Lower leg skin (tissue), 4 donors: ENCODE measurements around the gene FEN1. TPM values are rescaled to one million over a fixed set of nuclear protein-coding genes. Genes with fewer than 3 reads are reported as not detected.

Experiments
- DNase-seq, 2 donors: peaks; one replicate each; pipeline ENCODE4 v3.0.0-alpha.2; 2019; ENCODE audit warnings: low spot score in 2 of 2
- H3K4me3 ChIP-seq: fragments of 200-600 bp; sonication (generic); 2 replicates; pipeline ENCODE4 v1.5.1; 2017; ENCODE audit warnings: mild to moderate bottlenecking, low read depth; ENCODE audit not compliant: poor library complexity, severe bottlenecking
- CTCF ChIP-seq, 3 donors: fragments of 450-650 bp; IDR thresholded peaks; one replicate each; pipeline ENCODE4 v1.5.1; 2016; ENCODE audit warnings: antibody characterized with exemption in 3 of 3, mild to moderate bottlenecking in 3 of 3, moderate library complexity in 2 of 3
- POLR2A ChIP-seq, 2 donors: fragments of 450-650 bp; IDR thresholded peaks; one replicate each; pipeline ENCODE4 v1.6.1; 2016 to 2017; ENCODE audit warnings: antibody characterized with exemption in 2 of 2, mild to moderate bottlenecking in 1 of 2, moderate library complexity in 1 of 2
- WGBS, 2 donors: methylation state at CpG; one replicate each; pipeline ENCODE4 v1.1.5; 2018; 5-methylcytosine and 5-hydroxymethylcytosine counted together
- intact Hi-C: fragments of 100-400 bp; cut with DNase I; formaldehyde crosslinking; loops from one replicate; pipeline ENCODE4 v1.15.0; 2023; ENCODE audit warnings: low total_unique reads
- total RNA-seq, 4 donors: library from RNA; depleted of rRNA; stranded (reverse); fragments of >200 nt; gene quantifications; one replicate each; pipeline ENCODE4 v1.1.0, GENCODE V29; 2016

The FEN1 gene
- total RNA-seq, 4 donors from 2014 or later, result 7.9 to 9.1 (median 8.8) TPM

- DNase-seq, result no peak
- intact Hi-C loops, result no loop called here
- H3K4me3 ChIP-seq, result peak overlapping the region; percentile 33
- WGBS, 2 donors, result 8 to 11% methylated on average over 38 to 48 of the region's 55 CpGs
- TF ChIP-seq CTCF (IDR thresholded peaks at IDR 0.05) (no peak), POLR2A (IDR thresholded peaks at IDR 0.05) (no peak)
Observed at GRCh38 chr11:61828629-61829407, 36.1 kb downstream of the FEN1 start.

DNA sequence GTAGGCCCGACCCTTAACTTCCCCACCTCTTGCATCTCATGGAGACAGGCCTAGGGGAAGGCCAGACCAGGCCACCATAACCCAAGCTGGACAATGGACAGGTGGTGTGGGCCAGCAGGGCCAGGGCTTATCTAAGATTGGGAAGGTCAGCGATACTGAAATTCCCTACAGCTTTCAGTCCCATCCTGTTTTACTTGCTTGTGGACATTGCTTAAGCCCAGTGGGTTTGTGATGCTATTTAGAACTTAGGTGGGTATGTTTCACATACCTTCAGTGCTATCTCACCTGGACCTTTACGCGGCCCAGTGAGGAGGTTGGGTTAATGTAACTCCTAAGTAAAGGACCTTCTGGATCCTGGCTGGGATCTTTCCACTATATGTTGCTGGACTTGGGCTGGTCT is 37.1 kb downstream of the FEN1 start:
- 76 to 87% methylated on average over 4 of the region's 4 CpGs for WGBS, 2 donors
- no peak for DNase-seq
- H3K4me3 ChIP-seq, result no peak overlapping the region
- TF ChIP-seq POLR2A (IDR thresholded peaks at IDR 0.05) (no peak), CTCF (IDR thresholded peaks at IDR 0.05) (no peak)
- intact Hi-C loops, result no loop called here

GRCh38 chr11:61830237-61831105 is 37.8 kb downstream of the FEN1 start:
- DNase-seq, result no peak
- TF ChIP-seq CTCF (IDR thresholded peaks at IDR 0.05) (no peak), POLR2A (IDR thresholded peaks at IDR 0.05) (no peak)
- no peak overlapping the region for H3K4me3 ChIP-seq
- intact Hi-C loops, result no loop called here
- WGBS, 2 donors, result 53 to 64% methylated on average over 8 of the region's 8 CpGs

DNA sequence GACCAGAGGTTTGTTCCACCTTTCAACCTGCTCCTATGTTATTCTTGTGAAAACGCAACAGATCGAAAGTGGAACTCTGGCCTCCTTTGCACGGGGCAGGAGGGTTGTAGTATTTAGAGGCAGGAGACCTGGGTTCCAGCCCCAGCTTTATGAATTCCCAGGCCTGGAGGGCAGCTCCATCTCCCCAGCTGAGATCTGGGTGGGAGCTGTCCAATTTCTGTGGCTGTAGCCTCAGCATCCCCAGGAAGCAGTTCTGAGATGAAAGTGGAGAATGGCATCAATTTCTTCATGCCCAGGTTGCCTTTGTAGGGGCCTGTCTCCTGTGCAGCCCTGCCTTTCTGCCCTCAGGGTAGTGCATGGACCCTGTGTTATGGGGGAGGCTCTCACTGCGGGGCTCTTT is 39.5 kb downstream of the FEN1 start:
- DNase-seq, result no peak
- 87 to 94% methylated on average over 4 of the region's 4 CpGs for WGBS, 2 donors
- no peak for TF ChIP-seq POLR2A (IDR thresholded peaks at IDR 0.05)
- TF ChIP-seq CTCF (IDR thresholded peaks at IDR 0.05), result no peak
- no peak overlapping the region for H3K4me3 ChIP-seq
- intact Hi-C loops, result no loop called here

DNA sequence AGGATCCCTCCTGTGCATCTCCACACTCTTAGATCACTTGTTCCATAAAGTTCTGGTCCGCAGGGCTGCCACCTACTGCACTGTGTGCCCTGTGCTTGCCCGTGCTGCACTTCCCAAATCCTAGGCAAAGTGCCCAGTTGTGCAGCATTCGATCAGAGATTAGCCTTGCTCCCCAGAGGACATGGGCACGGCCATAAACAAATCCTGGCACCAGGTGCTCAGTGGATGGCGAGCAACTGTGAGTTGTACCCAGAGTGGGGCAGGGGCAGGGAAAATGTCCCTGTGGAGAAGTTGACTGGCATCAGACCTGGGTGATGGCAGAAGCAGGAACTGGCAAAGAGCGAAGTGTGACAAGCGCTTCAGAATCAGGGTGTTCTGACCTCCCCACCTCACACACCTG is 40.0 kb downstream of the FEN1 start:
- DNase-seq, result no peak
- TF ChIP-seq CTCF (IDR thresholded peaks at IDR 0.05), result no peak
- TF ChIP-seq POLR2A (IDR thresholded peaks at IDR 0.05), result no peak
- H3K4me3 ChIP-seq, result no peak overlapping the region
- intact Hi-C loops, result no loop called here
- WGBS, 2 donors, result 63 to 64% methylated on average over 7 of the region's 7 CpGs
